IMR-90 (cell line): ENCODE measurements around the gene LRP5.
"Not testable (repeated sequence)": the region's sequence is repeated elsewhere in the genome, so short reads cannot be mapped to it uniquely, and the experiment has no call there.

Experiments
- BHLHE40 ChIP-seq: fragments of 150-350 bp; IDR thresholded peaks from 2 replicates; pipeline ENCODE4 v1.6.1; 2016; ENCODE audit warnings: mild to moderate bottlenecking, low read depth, low read length
- FOS ChIP-seq: fragments of 150-350 bp; IDR thresholded peaks from 2 replicates; pipeline ENCODE4 v1.6.1; 2016; ENCODE audit warnings: low read depth, low read length
- POLR2A ChIP-seq: IDR thresholded peaks from 2 replicates; pipeline ENCODE4 v1.6.1; 2012; ENCODE audit warnings: mild to moderate bottlenecking, low read depth, low read length
- TF ChIP-seq, protein P1 (sequence below): conservative IDR thresholded peaks from 2 replicates; pipeline ENCODE4 v1.5.1; 2012; ENCODE audit warnings: mild to moderate bottlenecking, low read depth, low read length, improper control_type of control experiment

GRCh38 chr11:68434159-68434558 is 121.8 kb downstream of the LRP5 start:
- TF ChIP-seq, protein P1, sequence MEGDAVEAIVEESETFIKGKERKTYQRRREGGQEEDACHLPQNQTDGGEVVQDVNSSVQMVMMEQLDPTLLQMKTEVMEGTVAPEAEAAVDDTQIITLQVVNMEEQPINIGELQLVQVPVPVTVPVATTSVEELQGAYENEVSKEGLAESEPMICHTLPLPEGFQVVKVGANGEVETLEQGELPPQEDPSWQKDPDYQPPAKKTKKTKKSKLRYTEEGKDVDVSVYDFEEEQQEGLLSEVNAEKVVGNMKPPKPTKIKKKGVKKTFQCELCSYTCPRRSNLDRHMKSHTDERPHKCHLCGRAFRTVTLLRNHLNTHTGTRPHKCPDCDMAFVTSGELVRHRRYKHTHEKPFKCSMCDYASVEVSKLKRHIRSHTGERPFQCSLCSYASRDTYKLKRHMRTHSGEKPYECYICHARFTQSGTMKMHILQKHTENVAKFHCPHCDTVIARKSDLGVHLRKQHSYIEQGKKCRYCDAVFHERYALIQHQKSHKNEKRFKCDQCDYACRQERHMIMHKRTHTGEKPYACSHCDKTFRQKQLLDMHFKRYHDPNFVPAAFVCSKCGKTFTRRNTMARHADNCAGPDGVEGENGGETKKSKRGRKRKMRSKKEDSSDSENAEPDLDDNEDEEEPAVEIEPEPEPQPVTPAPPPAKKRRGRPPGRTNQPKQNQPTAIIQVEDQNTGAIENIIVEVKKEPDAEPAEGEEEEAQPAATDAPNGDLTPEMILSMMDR = not testable (repeated sequence)
- not testable (repeated sequence) for TF ChIP-seq POLR2A, BHLHE40, FOS
